ENCODE measurements around the gene FRMPD4. TPM values are rescaled to one million over a fixed set of nuclear protein-coding genes. Genes with fewer than 3 reads are reported as not detected.

Gene FRMPD4
- total RNA-seq, 1 experiment from 2014 or later, result not detected

- no peak overlapping the region for H2AFZ ChIP-seq
- TF ChIP-seq, protein P1, sequence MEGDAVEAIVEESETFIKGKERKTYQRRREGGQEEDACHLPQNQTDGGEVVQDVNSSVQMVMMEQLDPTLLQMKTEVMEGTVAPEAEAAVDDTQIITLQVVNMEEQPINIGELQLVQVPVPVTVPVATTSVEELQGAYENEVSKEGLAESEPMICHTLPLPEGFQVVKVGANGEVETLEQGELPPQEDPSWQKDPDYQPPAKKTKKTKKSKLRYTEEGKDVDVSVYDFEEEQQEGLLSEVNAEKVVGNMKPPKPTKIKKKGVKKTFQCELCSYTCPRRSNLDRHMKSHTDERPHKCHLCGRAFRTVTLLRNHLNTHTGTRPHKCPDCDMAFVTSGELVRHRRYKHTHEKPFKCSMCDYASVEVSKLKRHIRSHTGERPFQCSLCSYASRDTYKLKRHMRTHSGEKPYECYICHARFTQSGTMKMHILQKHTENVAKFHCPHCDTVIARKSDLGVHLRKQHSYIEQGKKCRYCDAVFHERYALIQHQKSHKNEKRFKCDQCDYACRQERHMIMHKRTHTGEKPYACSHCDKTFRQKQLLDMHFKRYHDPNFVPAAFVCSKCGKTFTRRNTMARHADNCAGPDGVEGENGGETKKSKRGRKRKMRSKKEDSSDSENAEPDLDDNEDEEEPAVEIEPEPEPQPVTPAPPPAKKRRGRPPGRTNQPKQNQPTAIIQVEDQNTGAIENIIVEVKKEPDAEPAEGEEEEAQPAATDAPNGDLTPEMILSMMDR (conservative IDR thresholded peaks at IDR 0.05), result no peak
- no peak for TF ChIP-seq EZH2 (IDR thresholded peaks at IDR 0.05; ENCODE audit: low read depth)
- POLR2A ChIA-PET (ENCODE audit: unreplicated experiment), result no interaction called here
- no peak overlapping the region for H3K27ac ChIP-seq
- H3K9me2 ChIP-seq (ENCODE audit: insufficient read depth), result no peaks in the 10 kb centered on the region
- H3K27me3 ChIP-seq (ENCODE audit: insufficient read depth, low read depth), result no peaks in the 10 kb centered on the region
- H3K36me3 ChIP-seq (ENCODE audit: low read depth), result no peaks in the 10 kb centered on the region
- no peaks in the 10 kb centered on the region for H4K20me1 ChIP-seq (ENCODE audit: insufficient read depth)
- intact Hi-C loops (cut with micrococcal nuclease; ENCODE audit: unreplicated experiment), result no loop called here
- no peak overlapping the region for H3K4me2 ChIP-seq
- H3F3A ChIP-seq (ENCODE audit: insufficient read depth, low read depth), result no peaks in the 10 kb centered on the region
- H3K9me3 ChIP-seq (ENCODE audit: insufficient read depth, low read depth), result no peaks in the 10 kb centered on the region
- BruUV-seq (replicated peaks), result no TSS peak
- DNase-seq, result no peak
- no peaks in the 10 kb centered on the region for H3K79me2 ChIP-seq (ENCODE audit: low read depth)
- CTCF ChIA-PET, result no interaction called here
- no peaks in the 10 kb centered on the region for H3K4me1 ChIP-seq (replicated peaks; ENCODE audit: insufficient read depth)
- no peak overlapping the region for H3K4me3 ChIP-seq
These were observed 351.1 kb downstream of the FRMPD4 start for GRCh38 chrX:12489341-12489740.

GRCh38 chrX:12494400-12495138 lies 356.3 kb downstream of the FRMPD4 start:
- H3F3A ChIP-seq (ENCODE audit: insufficient read depth, low read depth), result no peaks in the 10 kb centered on the region

GRCh38 chrX:12496343-12496742 lies 358.1 kb downstream of the FRMPD4 start:
- H3K27ac ChIP-seq, result no peak overlapping the region
- H2AFZ ChIP-seq, result no peak overlapping the region
- no peak for DNase-seq
- no peaks in the 10 kb centered on the region for H3K4me1 ChIP-seq (replicated peaks; ENCODE audit: insufficient read depth)
- no peak overlapping the region for H3K4me3 ChIP-seq
- no peaks in the 10 kb centered on the region for H4K20me1 ChIP-seq (ENCODE audit: insufficient read depth)
- no peaks in the 10 kb centered on the region for H3K9me2 ChIP-seq (ENCODE audit: insufficient read depth)
- H3F3A ChIP-seq (ENCODE audit: insufficient read depth, low read depth), result no peaks in the 10 kb centered on the region
- BruUV-seq (replicated peaks), result no TSS peak
- intact Hi-C loops (cut with micrococcal nuclease; ENCODE audit: unreplicated experiment), result no loop called here
- TF ChIP-seq EZH2 (IDR thresholded peaks at IDR 0.05; ENCODE audit: low read depth), result no peak
- TF ChIP-seq, protein P1 (conservative IDR thresholded peaks at IDR 0.05), result no peak
- ChIA-PET POLR2A (ENCODE audit: unreplicated experiment) (no interaction called here), CTCF (no interaction called here)
- H3K27me3 ChIP-seq (ENCODE audit: insufficient read depth, low read depth), result no peaks in the 10 kb centered on the region
- H3K79me2 ChIP-seq (ENCODE audit: low read depth), result no peaks in the 10 kb centered on the region
- no peak overlapping the region for H3K4me2 ChIP-seq
- no peaks in the 10 kb centered on the region for H3K36me3 ChIP-seq (ENCODE audit: low read depth)
- no peaks in the 10 kb centered on the region for H3K9me3 ChIP-seq (ENCODE audit: insufficient read depth, low read depth)

More at GRCh38 chrX:12494400-12495138, 356.3 kb downstream of the FRMPD4 start:
- Histone ChIP-seq H3K36me3 (ENCODE audit: low read depth) (no peaks in the 10 kb centered on the region), H4K20me1 (ENCODE audit: insufficient read depth) (no peaks in the 10 kb centered on the region), H3K4me3 (no peak overlapping the region), H3K27me3 (ENCODE audit: insufficient read depth, low read depth) (no peaks in the 10 kb centered on the region), H3K27ac (no peak overlapping the region), H3K9me3 (ENCODE audit: insufficient read depth, low read depth) (no peaks in the 10 kb centered on the region), H3K79me2 (ENCODE audit: low read depth) (no peaks in the 10 kb centered on the region), H3K4me2 (no peak overlapping the region), H2AFZ (no peak overlapping the region; the same call in 1 of the 2 replicates), H3K4me1 (replicated peaks; ENCODE audit: insufficient read depth) (no peaks in the 10 kb centered on the region), H3K9me2 (ENCODE audit: insufficient read depth) (no peaks in the 10 kb centered on the region)
- DNase-seq, result no peak
- BruUV-seq (replicated peaks), result no TSS peak
- POLR2A ChIA-PET (ENCODE audit: unreplicated experiment), result no interaction called here
- intact Hi-C loops (cut with micrococcal nuclease; ENCODE audit: unreplicated experiment), result no loop called here
- no peak for TF ChIP-seq EZH2 (IDR thresholded peaks at IDR 0.05; ENCODE audit: low read depth)
- TF ChIP-seq, protein P1 (conservative IDR thresholded peaks at IDR 0.05), result no peak
- CTCF ChIA-PET, result no interaction called here

All from PC-9 (cell line).